GM12874 (cell line): Measurements from ENCODE around the gene CACNA1D.

ENCODE experiments used
- CTCF ChIP-seq: IDR thresholded peaks from 2 replicates; pipeline ENCODE4 v1.5.1; 2011; ENCODE audit warnings: low read depth, mild to moderate bottlenecking, control low read depth, low read length, moderate library complexity; ENCODE audit not compliant: insufficient read depth

CACNA1D gene

DNA sequence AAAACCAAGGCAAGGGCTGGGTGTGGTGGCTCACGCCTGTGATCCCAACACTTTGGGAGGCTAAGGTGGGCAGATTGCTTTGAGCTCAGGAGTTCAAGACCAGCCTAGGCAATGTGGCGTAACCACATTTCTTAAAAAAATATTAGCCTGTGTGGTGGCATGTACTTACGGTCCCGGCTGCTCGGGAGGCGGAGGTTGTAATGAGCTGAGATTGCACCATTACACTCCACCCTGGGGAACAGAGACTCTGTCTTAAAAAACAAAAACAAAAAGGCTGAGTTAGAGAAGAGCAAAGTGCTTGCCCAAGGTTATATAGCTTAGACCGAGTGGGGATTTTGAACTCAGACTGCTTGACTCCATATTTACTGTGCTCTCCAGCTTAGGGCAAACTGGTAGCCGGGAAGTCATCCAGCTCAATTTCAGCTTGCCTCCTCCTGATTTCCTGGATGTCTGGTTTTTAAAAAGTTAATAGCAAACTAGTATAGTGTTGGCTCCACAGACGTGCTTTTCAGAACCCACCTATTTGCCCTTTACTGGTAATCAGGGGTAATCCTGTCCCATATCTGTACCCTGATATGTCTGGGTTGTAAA is 138.9 kb downstream of the CACNA1D start:
- TF ChIP-seq CTCF, result no peak

DNA sequence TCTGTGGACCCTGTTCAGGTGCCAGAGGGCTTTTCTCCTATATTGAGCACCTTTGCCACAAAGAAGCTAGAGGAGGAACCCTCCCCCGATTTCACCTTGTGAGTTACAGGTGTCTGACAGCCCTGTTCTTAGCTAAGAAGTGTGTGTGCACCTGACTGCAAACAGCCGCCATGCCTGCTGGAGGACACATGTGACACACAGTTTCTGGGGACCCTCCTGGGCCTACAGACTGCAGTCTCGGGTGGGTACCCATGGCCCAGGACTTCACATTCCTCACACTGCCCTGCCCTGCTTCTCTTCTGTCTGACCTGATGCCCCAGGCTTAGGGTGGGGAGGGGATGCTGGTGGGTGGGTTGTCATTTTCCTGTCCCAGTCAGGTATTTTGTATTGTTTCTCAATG is 140.6 kb downstream of the CACNA1D start:
- TF ChIP-seq CTCF, result no peak

- no peak for TF ChIP-seq CTCF
Measured at GRCh38 chr3:53641397-53641796, 147.0 kb downstream of the CACNA1D start.

GRCh38 chr3:53642211-53642610 is 147.8 kb downstream of the CACNA1D start:
- no peak for TF ChIP-seq CTCF

- TF ChIP-seq CTCF, result no peak
Measured at GRCh38 chr3:53643757-53644156, 149.3 kb downstream of the CACNA1D start.

- TF ChIP-seq CTCF, result no peak
Measured at GRCh38 chr3:53645754-53646153, 151.3 kb downstream of the CACNA1D start.

- TF ChIP-seq CTCF, result no peak
Measured at GRCh38 chr3:53646723-53647122, 152.3 kb downstream of the CACNA1D start.

GRCh38 chr3:53649816-53650215 is 155.4 kb downstream of the CACNA1D start:
- no peak for TF ChIP-seq CTCF
